Spleen (tissue), 11 donors: ENCODE measurements around the gene PRKAR2A. TPM values are rescaled to one million over a fixed set of nuclear protein-coding genes. Genes with fewer than 3 reads are reported as not detected.
"Not testable (repeated sequence)": the region's sequence is repeated elsewhere in the genome, so short reads cannot be mapped to it uniquely, and the experiment has no call there.

ENCODE experiments used
- DNase-seq: peaks from one replicate; pipeline ENCODE4 v3.0.0-alpha.2; 2020
- H3K27ac ChIP-seq, 8 donors: fragments of 200-600 bp; sonication (generic) in 7 of 8; 1 replicate in 4 of 8; 2 replicates in 4 of 8; pipeline versions ENCODE4 v1.5.0 to v1.8.0; 2016 to 2021; ENCODE audit warnings: inconsistent platforms in 4 of 8, mild to moderate bottlenecking in 4 of 8, moderate library complexity in 1 of 8
- H3K27me3 ChIP-seq, 7 donors: fragments of 200-600 bp; sonication (generic) in 6 of 7; replicated peaks in 1 of 7; 1 replicate in 4 of 7; 2 replicates in 3 of 7; pipeline versions ENCODE4 v1.5.0 to v1.8.0; 2016 to 2021; ENCODE audit warnings: inconsistent platforms in 3 of 7, mild to moderate bottlenecking in 1 of 7
- H3K36me3 ChIP-seq, 6 donors: fragments of 200-600 bp; sonication (generic) in 5 of 6; 1 replicate in 4 of 6; 2 replicates in 2 of 6; pipeline versions ENCODE4 v1.5.0 to v1.8.0; 2016 to 2021; ENCODE audit warnings: inconsistent platforms in 2 of 6
- H3K4me1 ChIP-seq, 6 donors: fragments of 200-600 bp; sonication (generic) in 5 of 6; 1 replicate in 3 of 6; 2 replicates in 3 of 6; pipeline versions ENCODE4 v1.5.0 to v1.8.0; 2016 to 2021; ENCODE audit warnings: inconsistent platforms in 3 of 6
- H3K4me3 ChIP-seq, 8 donors: fragments of 200-600 bp; sonication (generic) in 7 of 8; 1 replicate in 4 of 8; 2 replicates in 4 of 8; pipeline versions ENCODE4 v1.5.0 to v1.8.0; 2016 to 2021; ENCODE audit warnings: inconsistent platforms in 4 of 8, mild to moderate bottlenecking in 4 of 8, moderate library complexity in 2 of 8
- H3K9me3 ChIP-seq, 8 donors: fragments of 200-600 bp; sonication (generic) in 7 of 8; 1 replicate in 4 of 8; 2 replicates in 4 of 8; pipeline versions ENCODE4 v1.5.0 to v1.8.0; 2016 to 2021; ENCODE audit warnings: inconsistent platforms in 4 of 8
- POLR2A ChIP-seq, 3 donors: fragments of 450-650 bp; IDR thresholded peaks; one replicate each; pipeline ENCODE4 v1.5.1; 2017; ENCODE audit warnings: antibody characterized with exemption in 3 of 3, mild to moderate bottlenecking in 1 of 3
- POLR2AphosphoS5 ChIP-seq, 3 donors: sonication (generic); formaldehyde crosslinking; IDR thresholded peaks; one replicate each; pipeline ENCODE4 v1.5.1; 2017; ENCODE audit warnings: antibody characterized with exemption in 3 of 3
- WGBS, 5 donors: extraction: QIAGEN DNeasy Blood & Tissue Kit in 3 of 5; methylation state at CpG; one replicate each; pipeline versions ENCODE4 v1.1.5 to v1.1.7; 2013 to 2018; 5-methylcytosine and 5-hydroxymethylcytosine counted together
- intact Hi-C: fragments of 100-400 bp; cut with DNase I; formaldehyde crosslinking; loops from one replicate; pipeline ENCODE4 v1.15.0; 2023; ENCODE audit warnings: low total_unique reads
- polyA plus RNA-seq, 3 donors: library from polyadenylated mRNA; stranded (reverse); fragments of 200-250 nt; gene quantifications; one replicate each; pipeline ENCODE4 v1.2.1, GENCODE V29; 2013
- total RNA-seq, 7 donors: library from RNA; depleted of rRNA in 3 of 7; stranded (reverse); fragments of >200 nt in 3 of 7; fragmentation: NEBNext Ultra II Directional in 4 of 7; extraction: Animal tissue kit (Norgen Biotek cat#: 25700) in 4 of 7; gene quantifications; one replicate each; pipeline versions ENCODE4 v1.1.0 to v1.2.1, GENCODE V29; 2016 to 2021
- TF ChIP-seq, protein P1 (sequence below), 11 experiments: fragments of 200-600 bp in 7 of 11; fragments of 450-650 bp in 4 of 11; sonication (generic) in 4 of 11; IDR thresholded peaks in 8 of 11; conservative IDR thresholded peaks in 3 of 11; 1 replicate in 7 of 11; 2 replicates in 4 of 11; pipeline versions ENCODE4 v1.4.0 to v1.8.0; 2016 to 2021; ENCODE audit warnings: antibody characterized with exemption in 11 of 11, inconsistent platforms in 4 of 11, mild to moderate bottlenecking in 1 of 11
- donor health status: healthy with polysubstance abuse.
- donor health status: DM: no; HTN: no; CAD: no; lungs with moderate emphysema.
- donor health status: DM: no; HTN: no; CAD: no.
- donor health status: Bipolar disorder and iron deficiency.
- donor health status: healthy.
- donor health status: DM: no; HTN: no; CAD: no.
- donor health status: DM: yes; HTN: yes; CAD: no.

PRKAR2A gene
- total and polyA plus RNA-seq, 10 donors: 4.8 to 38.5 (median 18.2) TPM

DNA sequence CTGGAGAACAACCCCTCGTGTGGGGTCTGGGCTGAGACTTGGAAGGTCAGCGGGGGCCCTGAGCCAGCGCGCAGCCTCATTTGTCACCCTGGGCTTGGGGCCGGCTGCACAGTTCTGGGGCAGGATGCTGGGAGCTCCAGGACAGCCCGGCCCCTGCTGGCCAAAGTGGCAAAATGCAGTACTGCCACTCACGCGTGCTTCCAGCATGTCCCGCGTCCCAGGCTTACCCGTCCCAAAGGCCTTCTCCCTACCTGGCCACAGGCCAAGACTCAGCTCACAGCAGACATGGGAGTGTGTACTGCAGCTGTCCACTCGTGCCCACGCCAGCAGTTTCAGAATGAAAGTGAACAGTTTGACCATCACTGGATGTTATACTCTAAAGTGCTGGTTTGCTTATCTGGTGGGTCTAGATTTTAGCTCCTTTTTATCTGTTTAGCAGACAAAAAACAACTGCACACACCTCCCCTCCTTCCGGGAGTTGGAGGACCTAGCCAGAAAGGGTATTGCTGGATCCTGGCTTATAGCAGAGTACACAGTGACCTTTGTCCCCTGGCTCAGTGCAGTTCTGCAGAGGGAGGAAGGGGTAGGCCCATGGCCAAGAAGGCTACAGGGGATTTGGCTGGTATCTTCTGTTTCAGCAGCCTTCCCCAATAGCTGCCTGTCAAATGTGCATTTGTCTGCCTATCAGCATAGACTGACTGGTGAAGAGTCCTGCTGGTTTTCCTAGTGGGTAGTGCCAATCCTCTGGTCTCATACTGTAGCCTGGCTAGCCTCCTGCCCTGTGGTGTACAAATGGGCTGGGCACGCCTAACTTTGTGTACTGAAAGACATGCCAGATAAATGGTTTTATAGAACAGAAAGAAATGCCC lies 107.5 kb downstream of the PRKAR2A start:
- peak; percentile 91 for DNase-seq
- H3K27ac ChIP-seq: peak overlapping the region in 6 of 8 donors; percentile 16 to 80 (median 72)
- H3K4me3 ChIP-seq: peak overlapping the region in 2 of 8 donors; percentile 0 to 22
- no peaks in the 10 kb centered on the region for H3K27me3 ChIP-seq
- no peaks in the 10 kb centered on the region for H3K36me3 ChIP-seq
- H3K9me3 ChIP-seq: no peaks in the 10 kb centered on the region
- TF ChIP-seq, protein P1, sequence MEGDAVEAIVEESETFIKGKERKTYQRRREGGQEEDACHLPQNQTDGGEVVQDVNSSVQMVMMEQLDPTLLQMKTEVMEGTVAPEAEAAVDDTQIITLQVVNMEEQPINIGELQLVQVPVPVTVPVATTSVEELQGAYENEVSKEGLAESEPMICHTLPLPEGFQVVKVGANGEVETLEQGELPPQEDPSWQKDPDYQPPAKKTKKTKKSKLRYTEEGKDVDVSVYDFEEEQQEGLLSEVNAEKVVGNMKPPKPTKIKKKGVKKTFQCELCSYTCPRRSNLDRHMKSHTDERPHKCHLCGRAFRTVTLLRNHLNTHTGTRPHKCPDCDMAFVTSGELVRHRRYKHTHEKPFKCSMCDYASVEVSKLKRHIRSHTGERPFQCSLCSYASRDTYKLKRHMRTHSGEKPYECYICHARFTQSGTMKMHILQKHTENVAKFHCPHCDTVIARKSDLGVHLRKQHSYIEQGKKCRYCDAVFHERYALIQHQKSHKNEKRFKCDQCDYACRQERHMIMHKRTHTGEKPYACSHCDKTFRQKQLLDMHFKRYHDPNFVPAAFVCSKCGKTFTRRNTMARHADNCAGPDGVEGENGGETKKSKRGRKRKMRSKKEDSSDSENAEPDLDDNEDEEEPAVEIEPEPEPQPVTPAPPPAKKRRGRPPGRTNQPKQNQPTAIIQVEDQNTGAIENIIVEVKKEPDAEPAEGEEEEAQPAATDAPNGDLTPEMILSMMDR (IDR thresholded peaks at IDR 0.05 in 8 of 11, conservative IDR thresholded peaks at IDR 0.05 in 3 of 11): peak; percentile 57 to 90 (median 85)
- TF ChIP-seq POLR2AphosphoS5 (IDR thresholded peaks at IDR 0.05) (peak; percentile 73 to 76 (median 74)), POLR2A (IDR thresholded peaks at IDR 0.05) (no peak)
- peaks cover 21 to 59% (median 38%) of the 10 kb centered on the region in 6 donors for H3K4me1 ChIP-seq
- 23 to 53% (median 29%) methylated on average over 14 to 15 of the region's 15 CpGs for WGBS, 5 donors
- intact Hi-C loops: no loop called here

DNA sequence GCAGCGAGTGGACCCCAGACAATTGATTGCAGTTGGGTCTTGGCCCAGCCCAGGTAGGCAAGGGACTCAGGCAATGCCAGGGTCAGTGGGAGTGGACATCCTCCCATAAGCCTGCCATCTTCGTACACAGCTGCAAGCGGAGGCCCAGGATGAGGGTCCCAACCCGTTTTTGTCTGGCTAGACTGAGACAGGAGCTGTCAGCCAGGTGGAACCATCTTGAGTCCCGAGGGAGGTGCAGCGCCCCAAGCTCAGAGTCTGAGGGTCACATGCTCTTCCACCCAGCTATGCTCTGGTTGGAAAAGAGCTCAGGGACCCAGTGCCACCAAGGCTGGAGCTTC lies 108.1 kb downstream of the PRKAR2A start:
- peak overlapping the region in 5 of 8 donors; percentile 52 to 80 (median 72) for H3K27ac ChIP-seq
- TF ChIP-seq POLR2A (IDR thresholded peaks at IDR 0.05): no peak
- TF ChIP-seq, protein P1 (IDR thresholded peaks at IDR 0.05 in 8 of 11, conservative IDR thresholded peaks at IDR 0.05 in 3 of 11): no peak
- no peak for TF ChIP-seq POLR2AphosphoS5 (IDR thresholded peaks at IDR 0.05)

DNA sequence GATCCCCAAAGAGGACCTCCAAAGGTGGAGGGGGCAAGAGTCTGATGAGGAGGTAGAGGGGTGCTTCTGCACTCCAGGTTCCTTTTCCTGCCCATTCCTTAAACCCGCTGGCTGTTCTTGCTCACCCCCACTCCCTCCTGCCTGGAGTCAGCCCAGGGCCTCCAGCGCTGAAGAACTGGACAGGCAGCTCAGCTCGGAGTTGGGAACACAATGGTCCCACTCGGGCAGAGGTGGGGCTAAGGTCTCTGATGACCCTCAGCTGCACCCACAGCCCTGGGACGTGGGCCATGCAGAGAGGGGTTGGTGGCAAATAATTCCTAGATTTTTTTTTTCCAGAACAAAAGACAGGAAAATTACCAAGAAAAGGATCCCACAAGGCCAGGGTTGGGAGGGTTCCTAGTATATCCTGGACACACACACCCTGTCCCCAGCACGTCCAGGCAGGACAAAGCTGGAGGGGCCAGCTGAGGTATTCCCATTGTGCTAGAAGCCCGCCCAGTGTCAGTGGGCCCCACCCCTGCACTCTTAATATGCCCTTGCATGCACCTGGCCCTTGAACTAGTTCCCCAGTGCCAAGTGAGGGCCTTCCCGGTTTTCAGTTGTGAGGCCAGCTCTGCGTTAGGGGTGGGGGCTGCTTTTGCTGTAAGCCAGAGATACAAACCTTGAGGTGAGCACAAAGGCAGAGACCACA lies 108.6 kb downstream of the PRKAR2A start:
- no peaks in the 10 kb centered on the region for H3K27me3 ChIP-seq
- no peak overlapping the region for H3K4me3 ChIP-seq
- TF ChIP-seq POLR2A (IDR thresholded peaks at IDR 0.05) (no peak), POLR2AphosphoS5 (IDR thresholded peaks at IDR 0.05) (no peak)
- TF ChIP-seq, protein P1 (IDR thresholded peaks at IDR 0.05 in 8 of 11, conservative IDR thresholded peaks at IDR 0.05 in 3 of 11): no peak
- peak overlapping the region in 5 of 8 donors; percentile 52 to 80 (median 72) for H3K27ac ChIP-seq
- DNase-seq: no peak
- H3K9me3 ChIP-seq: no peaks in the 10 kb centered on the region
- WGBS, 5 donors: 76 to 91% (median 89%) methylated on average over 9 of the region's 9 CpGs
- intact Hi-C loops: no loop called here
- H3K36me3 ChIP-seq: no peaks in the 10 kb centered on the region
- H3K4me1 ChIP-seq: peaks cover 21 to 59% (median 38%) of the 10 kb centered on the region in 6 donors

More for the DNA sequence above, 108.1 kb downstream of the PRKAR2A start:
- no peak for DNase-seq
- intact Hi-C loops: no loop called here
- H3K36me3 ChIP-seq: no peaks in the 10 kb centered on the region
- peak overlapping the region in 2 of 8 donors; percentile 0 to 22 for H3K4me3 ChIP-seq
- no peaks in the 10 kb centered on the region for H3K9me3 ChIP-seq
- WGBS, 5 donors: 60 to 83% (median 69%) methylated on average over 1 to 6 of the region's 6 CpGs
- peaks cover 21 to 59% (median 38%) of the 10 kb centered on the region in 6 donors for H3K4me1 ChIP-seq
- H3K27me3 ChIP-seq: no peaks in the 10 kb centered on the region

DNA sequence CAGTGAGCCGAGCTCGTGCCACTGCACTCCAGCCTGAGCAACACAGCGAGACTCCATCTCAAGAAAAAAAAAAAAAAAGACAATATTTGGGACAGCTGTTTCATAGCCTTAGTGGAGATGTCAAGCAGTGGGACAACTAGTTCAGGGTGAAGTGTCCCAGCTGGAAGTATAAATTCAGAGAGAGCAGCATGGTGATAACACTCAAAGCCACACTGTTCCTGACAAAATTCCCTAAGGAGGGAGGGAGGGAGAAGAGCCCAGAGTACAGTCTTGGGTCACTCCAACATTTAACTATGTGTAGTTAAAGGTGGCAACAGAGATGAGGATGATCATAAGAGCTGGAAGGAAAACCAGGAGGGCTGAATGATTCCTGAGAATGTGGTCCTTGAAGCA lies 109.5 kb downstream of the PRKAR2A start:
- H3K27me3 ChIP-seq: no peaks in the 10 kb centered on the region
- peaks cover 21 to 59% (median 38%) of the 10 kb centered on the region in 6 donors for H3K4me1 ChIP-seq
- 84 to 96% (median 93%) methylated on average over 3 of the region's 3 CpGs for WGBS, 5 donors
- DNase-seq: no peak
- TF ChIP-seq, protein P1 (IDR thresholded peaks at IDR 0.05 in 8 of 11, conservative IDR thresholded peaks at IDR 0.05 in 3 of 11): no peak
- TF ChIP-seq POLR2A (IDR thresholded peaks at IDR 0.05) (no peak), POLR2AphosphoS5 (IDR thresholded peaks at IDR 0.05) (peak in 1 of 3 donors; percentile 66)
- H3K36me3 ChIP-seq: no peaks in the 10 kb centered on the region
- H3K27ac ChIP-seq: peak overlapping the region in 5 of 8 donors; percentile 34 to 80 (median 71)
- intact Hi-C loops: no loop called here
- H3K9me3 ChIP-seq: no peaks in the 10 kb centered on the region
- no peak overlapping the region for H3K4me3 ChIP-seq

DNA sequence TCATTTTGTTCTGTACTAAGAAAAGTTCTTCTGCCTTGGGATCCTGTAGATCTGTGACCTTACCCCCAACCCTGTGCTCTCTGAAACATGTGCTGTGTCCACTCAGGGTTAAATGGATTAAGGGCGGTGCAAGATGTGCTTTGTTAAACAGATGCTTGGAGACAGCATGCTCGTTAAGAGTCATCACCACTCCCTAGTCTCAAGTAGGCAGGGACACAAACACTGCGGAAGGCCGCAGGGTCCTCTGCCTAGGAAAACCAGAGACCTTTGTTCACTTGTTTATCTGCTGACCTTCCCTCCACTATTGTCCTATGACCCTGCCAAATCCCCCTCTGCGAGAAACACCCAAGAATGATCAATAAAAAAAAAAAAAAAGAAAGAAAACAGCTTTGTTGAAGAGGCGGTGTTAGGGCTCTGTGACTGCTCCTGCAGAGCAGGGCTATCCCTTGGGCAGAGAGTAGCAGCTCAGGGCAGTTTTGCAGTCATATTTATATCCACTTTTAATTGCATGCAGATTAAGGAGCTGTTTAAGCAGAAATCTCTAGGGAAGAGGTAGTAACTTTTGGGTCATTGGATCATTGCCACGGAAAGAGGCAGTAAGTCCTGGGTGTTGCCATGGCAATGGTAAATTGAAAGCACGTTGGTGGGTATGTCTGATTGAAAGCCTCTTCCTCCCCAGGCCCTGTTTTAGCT lies 112.5 kb downstream of the PRKAR2A start:
- H3K4me1 ChIP-seq: peaks cover 19 to 48% (median 32%) of the 10 kb centered on the region in 6 donors
- DNase-seq, H3K36me3 ChIP-seq, H3K27me3 ChIP-seq, intact Hi-C loops, H3K4me3 ChIP-seq, H3K9me3 ChIP-seq: not testable (repeated sequence)
- H3K27ac ChIP-seq: peak overlapping the region in 2 of 8 donors; percentile 5 to 31
- 48 to 66% (median 56%) methylated on average over 7 to 8 of the region's 8 CpGs for WGBS, 5 donors
